Measurements from ENCODE around the gene BORCS5. TPM values are rescaled to one million over a fixed set of nuclear protein-coding genes. Genes with fewer than 3 reads are reported as not detected.

BORCS5 gene
- total RNA-seq, 1 donor from 2014 or later, result 13.3 TPM

DNA sequence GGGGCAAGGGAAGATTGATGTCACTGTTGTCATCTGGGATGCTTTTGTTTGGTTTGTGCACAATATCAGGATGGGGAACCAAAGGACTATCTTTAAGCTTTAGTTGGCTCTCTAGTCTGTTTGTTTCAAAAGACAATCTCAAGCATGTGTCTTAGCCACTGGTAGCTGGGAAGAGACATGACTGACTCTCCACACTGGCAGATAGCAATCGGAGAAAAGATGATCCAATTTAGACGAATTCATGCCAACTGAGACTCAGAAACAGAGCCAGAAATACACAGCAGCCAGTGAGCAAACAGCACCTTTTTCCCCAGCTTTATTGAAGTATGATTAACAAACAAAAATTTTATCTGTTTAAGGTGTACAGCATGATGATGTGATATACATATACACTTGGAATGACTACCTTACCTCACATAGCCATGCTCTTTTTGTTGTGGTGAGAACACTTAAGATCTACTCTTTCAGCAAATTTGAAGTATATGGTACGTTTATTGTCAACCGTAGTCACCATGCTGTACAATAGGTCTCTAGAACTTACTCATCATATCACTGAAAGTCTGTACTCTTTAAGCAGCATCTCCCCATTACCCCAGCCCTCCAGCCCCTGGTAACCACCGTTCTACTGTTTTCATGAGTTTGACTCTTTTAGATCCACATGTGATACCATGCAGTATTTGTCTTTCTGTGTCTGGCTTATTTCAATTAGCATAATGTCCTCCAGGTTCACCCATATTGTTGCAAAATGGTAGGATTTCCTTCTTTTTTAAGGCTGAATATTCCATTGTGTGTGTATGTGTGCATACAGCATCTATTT lies 155.2 kb downstream of the BORCS5 start:
- peaks cover 28% of the 10 kb centered on the region for H3K79me2 ChIP-seq (ENCODE audit: low read depth)
- no peaks in the 10 kb centered on the region for H3K27me3 ChIP-seq
- TF ChIP-seq EZH2 (IDR thresholded peaks at IDR 0.05) (no peak), CTCF (IDR thresholded peaks at IDR 0.05) (no peak), EZH2phosphoT487 (IDR thresholded peaks at IDR 0.05) (no peak)
- peaks cover 11% of the 10 kb centered on the region for H3K4me1 ChIP-seq
- Mint-ChIP-seq H3K4me3 (no peak overlapping the region), H3K27ac (no peak overlapping the region), H3K9me3 (no peaks in the 10 kb centered on the region), H3K27me3 (ENCODE audit: insufficient read depth, low read depth) (no peaks in the 10 kb centered on the region), H3K36me3 (peaks cover 2% of the 10 kb centered on the region), H3K4me1 (peaks cover 17% of the 10 kb centered on the region)
- H3K4me2 ChIP-seq, result no peak overlapping the region
- H3K27ac ChIP-seq, result no peak overlapping the region
- no peak overlapping the region for H3K9ac ChIP-seq
- H3K4me3 ChIP-seq, result no peak overlapping the region
- no peak overlapping the region for H2AFZ ChIP-seq (replicated peaks)
- no peaks in the 10 kb centered on the region for H3K36me3 ChIP-seq
- H4K20me1 ChIP-seq (ENCODE audit: low read depth), result peaks cover 8% of the 10 kb centered on the region
- H3F3A ChIP-seq (ENCODE audit: low read depth), result no peaks in the 10 kb centered on the region
- no peaks in the 10 kb centered on the region for H3K9me3 ChIP-seq (ENCODE audit: low read depth)
- no peak for DNase-seq (ENCODE audit: low spot score)

DNA sequence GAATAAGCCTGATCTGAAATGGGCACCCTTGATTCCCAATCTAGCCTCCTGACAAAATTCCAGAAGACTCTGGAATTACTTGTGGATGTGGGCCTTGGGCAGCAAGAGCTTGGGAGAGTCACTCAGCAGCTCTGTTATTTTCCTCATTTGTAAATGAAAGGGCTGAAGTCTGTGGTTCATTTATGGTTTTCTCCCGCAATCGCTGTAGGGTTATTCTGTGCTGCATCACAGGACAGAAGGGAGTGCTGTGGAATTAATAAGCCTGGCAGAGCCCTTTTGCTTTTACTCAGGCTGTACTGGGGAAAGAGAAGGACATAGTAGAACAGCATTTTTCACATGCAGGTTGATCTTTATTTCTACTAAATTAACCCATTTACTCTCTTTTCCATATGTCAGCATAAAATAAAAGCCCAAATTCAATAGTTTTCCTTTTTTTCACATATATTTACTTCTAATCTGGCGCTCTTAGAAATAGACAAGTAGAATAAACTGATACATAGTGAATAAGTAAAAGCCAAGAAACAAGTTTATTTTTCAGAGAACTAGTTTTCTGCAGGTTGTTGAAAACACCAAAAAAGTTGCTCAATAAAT lies 156.6 kb downstream of the BORCS5 start:
- no peaks in the 10 kb centered on the region for H3K9me3 Mint-ChIP-seq

GRCh38 chr12:12518464-12518845 lies 161.6 kb downstream of the BORCS5 start:
- Histone ChIP-seq H3K4me2 (no peak overlapping the region), H3K79me2 (ENCODE audit: low read depth) (peaks cover 33% of the 10 kb centered on the region), H3K36me3 (peaks cover 8% of the 10 kb centered on the region), H3K27me3 (no peaks in the 10 kb centered on the region), H4K20me1 (ENCODE audit: low read depth) (peaks cover 15% of the 10 kb centered on the region), H3K4me3 (no peak overlapping the region), H2AFZ (replicated peaks) (no peak overlapping the region), H3K4me1 (peaks cover 34% of the 10 kb centered on the region), H3K9ac (no peak overlapping the region), H3F3A (ENCODE audit: low read depth) (peaks cover 12% of the 10 kb centered on the region), H3K27ac (no peak overlapping the region), H3K9me3 (ENCODE audit: low read depth) (no peaks in the 10 kb centered on the region)
- H3K27me3 Mint-ChIP-seq (ENCODE audit: insufficient read depth, low read depth), result peaks cover 2% of the 10 kb centered on the region
- H3K9me3 Mint-ChIP-seq, result no peaks in the 10 kb centered on the region
- no peak overlapping the region for H3K27ac Mint-ChIP-seq
- H3K36me3 Mint-ChIP-seq, result peaks cover 20% of the 10 kb centered on the region
- H3K4me3 Mint-ChIP-seq, result no peak overlapping the region
- H3K4me1 Mint-ChIP-seq, result peaks cover 36% of the 10 kb centered on the region
- no peak for DNase-seq (ENCODE audit: low spot score)
- TF ChIP-seq EZH2 (IDR thresholded peaks at IDR 0.05) (no peak), EZH2phosphoT487 (IDR thresholded peaks at IDR 0.05) (no peak), CTCF (IDR thresholded peaks at IDR 0.05) (no peak)

More for the DNA sequence above, 156.6 kb downstream of the BORCS5 start:
- H3F3A ChIP-seq (ENCODE audit: low read depth), result no peaks in the 10 kb centered on the region
- H3K9me3 ChIP-seq (ENCODE audit: low read depth), result no peaks in the 10 kb centered on the region
- no peak overlapping the region for H2AFZ ChIP-seq (replicated peaks)
- peaks cover 12% of the 10 kb centered on the region for H3K4me1 Mint-ChIP-seq
- TF ChIP-seq CTCF (IDR thresholded peaks at IDR 0.05) (no peak), EZH2 (IDR thresholded peaks at IDR 0.05) (no peak), EZH2phosphoT487 (IDR thresholded peaks at IDR 0.05) (no peak)
- no peak overlapping the region for H3K4me2 ChIP-seq
- H3K27me3 Mint-ChIP-seq (ENCODE audit: insufficient read depth, low read depth), result no peaks in the 10 kb centered on the region
- H3K4me3 ChIP-seq, result no peak overlapping the region
- H3K36me3 Mint-ChIP-seq, result peaks cover 4% of the 10 kb centered on the region
- no peak overlapping the region for H3K27ac ChIP-seq
- no peaks in the 10 kb centered on the region for H3K36me3 ChIP-seq
- peaks cover 7% of the 10 kb centered on the region for H3K4me1 ChIP-seq
- H3K27ac Mint-ChIP-seq, result no peak overlapping the region
- DNase-seq (ENCODE audit: low spot score), result no peak
- no peak overlapping the region for H3K9ac ChIP-seq
- peaks cover 17% of the 10 kb centered on the region for H3K79me2 ChIP-seq (ENCODE audit: low read depth)
- no peak overlapping the region for H3K4me3 Mint-ChIP-seq
- H3K27me3 ChIP-seq, result no peaks in the 10 kb centered on the region
- peaks cover 8% of the 10 kb centered on the region for H4K20me1 ChIP-seq (ENCODE audit: low read depth)

All from neural progenitor cell (in vitro differentiated cells).